ENCODE results near the gene PCYOX1L.

Gene PCYOX1L

DNA sequence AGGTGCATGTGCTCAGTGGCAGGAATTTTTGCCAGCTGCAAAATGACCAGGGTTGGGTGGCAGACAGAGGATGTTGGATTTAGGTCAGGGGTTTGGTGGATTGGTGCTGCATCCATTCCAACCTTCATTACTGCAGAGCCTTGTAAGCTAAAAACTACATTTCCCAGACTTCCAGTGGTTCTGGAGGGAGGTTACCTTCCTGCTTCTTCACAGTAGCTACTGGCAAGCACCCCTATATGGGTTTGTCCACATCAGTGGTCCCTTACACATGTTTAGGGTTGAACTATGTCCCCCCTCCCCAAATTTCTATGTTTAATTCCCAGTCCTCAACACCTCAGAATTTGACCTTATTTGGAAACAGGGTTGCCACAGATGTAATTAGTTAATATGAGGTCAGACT is 41.9 kb downstream of the PCYOX1L start:
- H3K27me3 ChIP-seq: no peaks in the 10 kb centered on the region
- DNase-seq: no peak
- TF ChIP-seq, protein P1, sequence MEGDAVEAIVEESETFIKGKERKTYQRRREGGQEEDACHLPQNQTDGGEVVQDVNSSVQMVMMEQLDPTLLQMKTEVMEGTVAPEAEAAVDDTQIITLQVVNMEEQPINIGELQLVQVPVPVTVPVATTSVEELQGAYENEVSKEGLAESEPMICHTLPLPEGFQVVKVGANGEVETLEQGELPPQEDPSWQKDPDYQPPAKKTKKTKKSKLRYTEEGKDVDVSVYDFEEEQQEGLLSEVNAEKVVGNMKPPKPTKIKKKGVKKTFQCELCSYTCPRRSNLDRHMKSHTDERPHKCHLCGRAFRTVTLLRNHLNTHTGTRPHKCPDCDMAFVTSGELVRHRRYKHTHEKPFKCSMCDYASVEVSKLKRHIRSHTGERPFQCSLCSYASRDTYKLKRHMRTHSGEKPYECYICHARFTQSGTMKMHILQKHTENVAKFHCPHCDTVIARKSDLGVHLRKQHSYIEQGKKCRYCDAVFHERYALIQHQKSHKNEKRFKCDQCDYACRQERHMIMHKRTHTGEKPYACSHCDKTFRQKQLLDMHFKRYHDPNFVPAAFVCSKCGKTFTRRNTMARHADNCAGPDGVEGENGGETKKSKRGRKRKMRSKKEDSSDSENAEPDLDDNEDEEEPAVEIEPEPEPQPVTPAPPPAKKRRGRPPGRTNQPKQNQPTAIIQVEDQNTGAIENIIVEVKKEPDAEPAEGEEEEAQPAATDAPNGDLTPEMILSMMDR (IDR thresholded peaks at IDR 0.05; ENCODE audit: low read depth, low read length): no peak
- peaks cover 18% of the 10 kb centered on the region for H3K4me1 ChIP-seq
- no peaks in the 10 kb centered on the region for H3K9me3 ChIP-seq
- H3K4me3 ChIP-seq (ENCODE audit: low read depth, low read length): no peak overlapping the region
- no peaks in the 10 kb centered on the region for H3K36me3 ChIP-seq

DNA sequence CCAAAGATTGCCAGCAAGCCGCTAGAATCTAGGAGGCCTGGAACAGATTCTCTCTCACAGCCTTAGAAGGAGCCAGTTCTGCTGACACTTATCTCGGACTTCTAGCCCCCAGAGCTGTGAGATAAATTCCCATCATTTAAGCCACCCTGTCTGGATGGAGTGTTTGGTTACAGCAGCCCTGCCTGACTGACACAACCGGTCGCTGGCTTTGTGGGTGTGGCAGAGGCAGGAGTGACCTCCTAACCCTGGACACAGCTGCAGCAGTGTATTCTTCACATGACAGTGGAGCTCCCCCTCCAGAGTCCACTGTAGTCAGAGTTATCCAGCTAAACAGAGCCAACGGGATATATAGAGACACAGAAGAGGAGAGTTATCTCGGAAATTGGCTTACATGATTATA is 42.5 kb downstream of the PCYOX1L start:
- DNase-seq: no peak
- TF ChIP-seq, protein P1 (IDR thresholded peaks at IDR 0.05; ENCODE audit: low read depth, low read length): no peak
- no peak overlapping the region for H3K4me3 ChIP-seq (ENCODE audit: low read depth, low read length)
- H3K27me3 ChIP-seq: no peaks in the 10 kb centered on the region
- H3K9me3 ChIP-seq: no peaks in the 10 kb centered on the region
- H3K36me3 ChIP-seq: no peaks in the 10 kb centered on the region
- peaks cover 18% of the 10 kb centered on the region for H3K4me1 ChIP-seq

DNA sequence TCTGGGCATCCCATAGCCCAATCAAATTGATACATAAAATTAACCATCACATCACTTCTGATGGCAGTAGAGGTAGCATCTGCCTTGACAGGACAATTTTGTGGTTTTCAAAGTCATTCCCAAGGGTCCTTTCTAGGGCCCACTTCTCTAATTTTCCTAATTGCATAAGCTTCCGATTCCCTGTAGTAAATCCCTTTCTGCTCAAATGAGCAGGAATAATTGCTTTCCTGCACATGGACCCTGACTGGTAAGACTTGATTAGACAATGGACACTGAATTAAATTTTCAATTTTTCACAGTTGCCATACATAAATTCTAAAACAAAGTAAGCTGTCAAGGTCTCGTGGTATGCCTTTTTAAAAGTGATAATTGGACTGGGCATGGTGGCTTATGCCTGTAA is 43.2 kb downstream of the PCYOX1L start:
- no peak overlapping the region for H3K4me3 ChIP-seq (ENCODE audit: low read depth, low read length)
- no peaks in the 10 kb centered on the region for H3K27me3 ChIP-seq
- DNase-seq: no peak
- H3K4me1 ChIP-seq: peaks cover 19% of the 10 kb centered on the region
- TF ChIP-seq, protein P1 (IDR thresholded peaks at IDR 0.05; ENCODE audit: low read depth, low read length): no peak
- H3K9me3 ChIP-seq: no peaks in the 10 kb centered on the region
- H3K36me3 ChIP-seq: no peaks in the 10 kb centered on the region

DNA sequence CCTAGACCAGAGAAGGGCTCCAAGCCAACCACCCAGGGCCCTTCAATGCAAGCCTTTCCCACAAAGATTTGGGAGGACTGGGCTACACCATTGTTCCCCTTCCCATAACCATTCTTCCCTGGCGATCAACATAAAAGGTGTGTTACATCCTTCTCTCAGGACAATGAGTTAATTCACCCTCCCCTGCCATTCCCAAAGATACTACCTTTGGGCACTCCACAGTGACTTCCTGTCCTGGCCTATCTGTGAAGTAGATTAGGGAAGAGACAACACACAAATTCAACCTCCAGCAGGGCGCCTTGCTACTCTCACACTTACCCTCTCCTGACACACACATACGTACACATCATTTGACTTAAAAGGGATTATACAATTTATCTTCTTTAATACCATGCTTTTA is 44.4 kb downstream of the PCYOX1L start:
- no peaks in the 10 kb centered on the region for H3K9me3 ChIP-seq
- TF ChIP-seq, protein P1 (IDR thresholded peaks at IDR 0.05; ENCODE audit: low read depth, low read length): no peak
- no peaks in the 10 kb centered on the region for H3K27me3 ChIP-seq
- no peak for DNase-seq
- H3K36me3 ChIP-seq: no peaks in the 10 kb centered on the region
- no peak overlapping the region for H3K4me3 ChIP-seq (ENCODE audit: low read depth, low read length)
- H3K4me1 ChIP-seq: peaks cover 24% of the 10 kb centered on the region

DNA sequence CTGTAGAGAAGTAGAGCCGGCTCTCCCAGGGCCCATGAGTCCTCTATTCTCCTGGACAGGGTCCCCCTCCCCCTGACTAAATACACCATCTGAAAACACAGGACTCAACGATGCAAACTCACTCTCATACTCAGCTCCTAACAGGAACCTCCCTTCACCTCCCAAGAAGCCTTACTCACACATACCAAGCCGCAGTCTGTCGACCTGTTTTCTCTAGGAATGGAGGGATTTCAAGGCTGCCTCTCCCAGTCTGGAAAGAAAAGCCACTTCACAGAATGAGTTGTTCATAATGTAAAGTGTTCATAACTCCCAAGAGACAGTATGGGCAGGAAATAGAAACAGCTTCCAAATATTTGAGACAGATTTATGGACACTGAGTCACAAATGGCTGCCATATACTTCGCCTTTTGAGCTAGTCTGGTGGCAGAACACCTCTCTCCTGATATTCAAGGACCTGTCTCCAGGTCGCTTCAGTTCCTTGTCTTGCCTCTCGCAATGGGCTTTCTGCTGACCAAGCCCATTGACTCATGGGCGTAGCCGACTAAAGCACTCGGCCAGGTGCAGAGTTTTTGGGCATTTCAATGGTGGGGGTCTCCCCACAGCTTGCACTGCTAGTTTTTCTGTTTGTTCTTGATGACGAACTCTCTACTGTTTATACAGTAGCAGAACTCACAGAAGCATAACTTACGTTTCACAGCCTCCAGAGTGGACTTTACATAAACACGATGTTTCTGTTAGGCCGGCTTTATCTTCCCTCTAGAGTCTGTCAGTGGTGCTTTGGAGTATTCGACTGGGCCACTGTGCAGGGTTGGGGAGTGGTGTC is 46.3 kb downstream of the PCYOX1L start:
- no peak for DNase-seq
- TF ChIP-seq, protein P1 (IDR thresholded peaks at IDR 0.05; ENCODE audit: low read depth, low read length): no peak
- Histone ChIP-seq H3K4me1 (peaks cover 20% of the 10 kb centered on the region), H3K36me3 (no peaks in the 10 kb centered on the region), H3K9me3 (no peaks in the 10 kb centered on the region), H3K27me3 (no peaks in the 10 kb centered on the region), H3K4me3 (ENCODE audit: low read depth, low read length) (no peak overlapping the region)

DNA sequence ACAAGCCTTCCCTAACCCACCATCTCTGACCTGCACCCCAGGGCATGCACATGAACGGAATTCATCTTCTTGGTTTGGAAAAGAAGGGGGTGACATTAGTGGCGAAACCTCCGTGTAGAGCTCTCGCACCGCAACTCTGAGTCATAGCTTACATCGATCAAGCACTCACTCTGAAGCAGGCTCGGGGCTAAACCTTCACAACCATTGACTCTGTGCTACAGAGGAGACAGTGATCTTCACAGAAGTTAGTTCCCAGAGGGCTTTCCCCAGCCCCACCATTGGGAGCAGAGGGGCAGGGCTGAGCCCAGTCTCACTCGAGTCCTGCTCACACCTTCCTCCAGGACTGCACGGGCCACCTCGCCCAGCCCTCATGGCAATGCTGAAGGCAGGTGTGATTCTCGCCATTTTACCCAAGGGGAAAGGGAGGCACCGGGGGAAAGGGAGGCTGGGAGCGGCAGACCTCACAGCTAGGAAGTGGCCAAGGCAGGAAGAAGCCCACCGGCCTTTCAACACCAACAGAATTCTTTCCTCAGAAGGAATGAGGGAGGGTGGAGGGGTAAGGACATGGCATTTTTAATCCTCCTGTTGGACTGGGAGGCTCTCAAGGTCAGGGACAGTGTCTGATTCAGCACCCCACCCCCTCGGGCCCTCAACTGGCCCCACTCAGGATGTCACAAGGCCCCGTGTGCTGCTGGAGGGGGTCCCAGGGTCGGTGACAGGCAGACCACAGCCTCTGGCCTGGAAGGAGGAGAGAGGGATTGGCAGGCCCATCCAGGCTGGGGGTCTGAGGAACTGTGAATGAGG is 47.1 kb downstream of the PCYOX1L start:
- Histone ChIP-seq H3K27me3 (no peaks in the 10 kb centered on the region), H3K4me3 (ENCODE audit: low read depth, low read length) (no peak overlapping the region), H3K9me3 (no peaks in the 10 kb centered on the region), H3K36me3 (no peaks in the 10 kb centered on the region), H3K4me1 (peaks cover 14% of the 10 kb centered on the region)
- no peak for DNase-seq
- TF ChIP-seq, protein P1 (IDR thresholded peaks at IDR 0.05; ENCODE audit: low read depth, low read length): no peak

Measured in BE2C (cell line).